SIG-M5 treated with dmso at 0.1 percent for 504 hours (cell line): ENCODE measurements around the gene JPH2.

Experiments used
- DNase-seq: peaks from one replicate; lab custom pipeline; 2025; ENCODE audit not compliant: unreplicated experiment; lab: John Stamatoyannopoulos, UW

JPH2 gene

DNA sequence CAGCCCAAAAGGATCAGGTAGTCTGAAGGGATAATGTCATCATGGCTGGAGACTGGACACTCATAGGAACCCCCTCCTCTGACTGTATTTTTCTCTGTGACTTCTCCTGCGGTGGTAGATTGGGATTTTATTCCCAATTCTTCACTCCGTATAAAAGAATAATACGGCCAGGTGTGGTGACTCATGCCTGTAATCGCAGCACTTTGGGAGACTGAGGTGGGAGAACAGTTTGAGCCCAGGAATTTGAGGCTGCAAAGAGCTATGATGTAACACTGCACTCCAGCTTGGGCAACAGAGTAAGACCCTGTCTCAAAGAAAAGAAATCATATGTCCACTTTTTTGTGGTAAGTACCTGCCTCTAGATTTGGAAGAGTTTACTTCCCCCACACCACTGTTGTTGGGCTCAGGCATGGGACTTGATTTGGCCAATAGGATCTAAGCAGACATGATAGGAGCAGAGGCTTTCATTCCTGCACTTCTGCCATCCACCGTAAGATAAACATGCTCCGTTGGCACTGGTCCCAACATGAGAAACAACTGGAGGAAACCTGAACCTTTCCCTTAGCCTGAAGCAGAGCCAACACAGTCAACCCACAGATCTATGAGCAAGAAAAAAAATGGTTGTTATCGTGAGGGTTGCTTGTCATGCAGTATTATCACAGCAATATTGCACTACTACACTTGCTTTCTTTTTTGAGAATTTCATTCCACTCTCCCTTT lies 82.0 kb downstream of the JPH2 start:
- peak; percentile 12 for DNase-seq

DNA sequence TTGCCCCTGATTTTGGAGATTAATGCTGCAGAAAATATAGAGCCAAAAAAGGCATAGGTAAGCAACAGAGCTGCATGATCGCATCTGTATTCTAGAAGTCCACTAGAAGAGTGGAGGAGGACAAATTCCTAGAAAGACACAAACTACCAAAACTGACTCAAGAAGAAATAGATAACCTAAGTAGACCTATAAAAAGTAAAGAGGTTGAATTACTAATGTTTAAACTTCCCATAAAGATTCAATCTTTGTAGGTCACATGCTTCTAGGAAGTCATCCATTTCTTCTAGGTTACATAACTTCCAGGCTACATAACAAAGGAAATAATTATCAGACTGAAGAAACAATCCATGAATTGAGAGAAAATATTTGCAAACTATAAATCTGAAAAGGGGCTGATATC lies 84.4 kb downstream of the JPH2 start:
- DNase-seq, result no peak

DNA sequence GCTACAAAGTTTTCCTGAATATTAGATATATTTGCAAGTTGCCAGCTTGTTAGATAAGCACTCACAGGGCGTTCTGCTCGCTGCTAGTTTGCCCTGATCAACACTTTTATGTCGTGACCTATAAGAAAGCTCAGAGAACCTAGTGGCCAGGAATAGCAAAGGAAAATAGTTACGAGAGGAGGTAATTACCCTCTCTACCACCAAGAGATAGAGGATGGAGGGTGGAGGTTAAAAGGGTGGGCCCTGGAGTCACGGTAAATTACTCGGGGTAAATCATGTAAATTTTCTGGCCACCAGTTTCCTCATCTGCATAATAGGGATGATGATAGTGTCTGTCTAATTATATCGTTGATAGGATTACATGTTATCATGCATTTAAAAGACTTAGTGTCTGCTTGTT lies 87.2 kb downstream of the JPH2 start:
- DNase-seq, result no peak

DNA sequence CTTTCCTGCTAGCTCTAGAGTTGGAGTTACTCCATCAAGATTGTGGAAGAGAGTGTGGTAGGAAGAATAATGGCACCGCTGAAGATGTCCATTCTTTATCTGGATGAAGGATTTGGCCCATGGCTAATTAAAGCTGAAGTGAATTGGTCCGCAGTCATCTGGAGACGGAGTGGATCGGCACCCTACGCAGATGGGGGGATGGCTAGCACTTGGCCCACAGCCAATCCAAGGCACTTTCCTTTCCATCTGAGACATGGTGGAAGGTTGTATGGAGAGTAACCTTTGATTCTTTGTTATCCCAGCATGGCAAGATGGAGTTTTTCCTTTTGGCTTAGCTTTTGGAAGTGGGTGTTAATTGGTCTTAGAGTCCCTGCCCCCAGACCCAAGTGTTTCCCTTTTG lies 88.3 kb downstream of the JPH2 start:
- DNase-seq, result no peak

DNA sequence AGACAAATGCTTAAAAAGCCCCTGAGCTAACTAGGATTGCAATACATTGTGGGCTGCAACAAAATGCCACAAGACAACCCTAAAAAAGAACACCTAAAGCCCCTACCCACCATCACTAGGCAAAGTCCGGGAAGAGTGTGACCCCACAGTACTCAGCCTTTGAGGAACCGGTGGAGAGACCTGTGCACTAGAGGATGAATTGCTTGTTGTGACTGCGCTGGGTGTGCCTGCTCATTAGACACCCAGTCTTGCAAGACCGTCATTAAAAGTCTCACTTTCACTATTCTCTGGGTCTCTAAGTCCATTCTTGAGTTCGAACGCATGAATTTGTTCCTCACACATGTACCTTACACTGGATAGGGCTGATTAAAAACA lies 88.7 kb downstream of the JPH2 start:
- no peak for DNase-seq

DNA sequence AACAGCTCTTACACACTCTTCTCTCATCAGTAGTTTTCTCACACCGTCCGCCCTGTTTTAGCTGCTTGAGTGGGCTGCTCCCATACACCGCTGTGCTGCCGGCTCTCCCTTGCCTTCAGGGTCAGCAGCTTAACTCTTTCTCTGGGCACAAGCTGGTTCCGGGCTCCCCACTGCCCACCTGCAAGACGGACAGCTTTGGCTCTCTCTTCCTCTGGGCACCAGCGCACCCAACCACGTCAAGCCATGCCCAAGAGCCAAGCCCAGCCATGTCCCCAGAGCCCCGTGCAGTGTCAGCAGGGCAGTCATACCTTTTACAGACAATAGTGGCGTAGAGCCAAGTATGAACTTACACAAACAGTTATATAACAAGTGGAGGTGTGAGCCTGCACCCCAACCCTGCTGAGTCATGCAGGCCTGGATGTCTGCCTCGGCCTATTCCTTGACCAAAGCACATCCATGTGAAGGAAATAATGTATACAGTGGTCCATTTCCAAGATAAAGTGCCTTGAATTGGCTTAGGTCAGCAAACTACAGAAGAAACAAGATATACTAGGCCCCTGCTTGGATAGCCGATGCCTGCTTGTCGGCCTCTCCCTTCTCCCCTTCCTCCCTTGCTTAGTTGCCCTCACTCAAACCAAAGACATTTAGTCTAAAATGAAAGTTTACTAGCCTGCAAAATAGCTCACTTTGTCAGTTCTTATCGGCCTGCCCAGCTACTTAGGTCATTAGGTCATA lies 89.3 kb downstream of the JPH2 start:
- DNase-seq, result no peak

DNA sequence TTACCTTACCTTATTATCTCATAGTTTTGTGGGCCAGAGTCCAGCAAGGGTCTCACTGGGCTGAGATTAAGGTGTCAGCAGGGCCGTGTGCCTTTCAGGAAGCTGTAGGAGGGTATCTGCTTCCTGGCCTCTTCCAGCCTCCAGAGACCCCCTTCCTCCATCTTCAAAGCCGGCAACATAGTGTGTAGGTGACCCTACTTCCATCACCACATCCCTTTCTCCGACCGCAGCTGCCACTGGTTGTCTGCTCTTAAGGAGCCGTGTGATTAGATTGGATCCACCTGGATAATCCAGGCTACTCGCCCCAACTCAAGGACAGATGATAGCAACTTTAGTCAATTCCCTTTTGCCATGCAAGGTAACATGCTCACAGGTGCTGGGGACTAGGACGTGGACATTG lies 91.2 kb downstream of the JPH2 start:
- DNase-seq, result no peak

DNA sequence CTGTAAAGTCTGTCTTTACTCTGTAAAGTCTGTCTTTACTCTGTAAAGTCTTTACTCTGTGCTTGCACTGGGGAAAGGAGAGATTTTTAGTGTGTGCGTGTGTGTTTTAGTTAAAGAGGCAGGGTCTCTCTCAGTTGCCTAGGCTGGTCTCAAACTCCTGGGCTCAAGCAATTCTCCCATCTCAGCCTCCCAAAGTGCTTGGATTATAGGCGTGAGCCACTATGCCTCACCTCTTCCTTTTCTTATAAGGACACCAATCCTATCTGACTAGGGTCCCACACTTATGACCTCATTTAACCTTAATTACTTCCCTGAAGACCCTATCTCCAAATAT lies 93.8 kb downstream of the JPH2 start:
- no peak for DNase-seq

DNA sequence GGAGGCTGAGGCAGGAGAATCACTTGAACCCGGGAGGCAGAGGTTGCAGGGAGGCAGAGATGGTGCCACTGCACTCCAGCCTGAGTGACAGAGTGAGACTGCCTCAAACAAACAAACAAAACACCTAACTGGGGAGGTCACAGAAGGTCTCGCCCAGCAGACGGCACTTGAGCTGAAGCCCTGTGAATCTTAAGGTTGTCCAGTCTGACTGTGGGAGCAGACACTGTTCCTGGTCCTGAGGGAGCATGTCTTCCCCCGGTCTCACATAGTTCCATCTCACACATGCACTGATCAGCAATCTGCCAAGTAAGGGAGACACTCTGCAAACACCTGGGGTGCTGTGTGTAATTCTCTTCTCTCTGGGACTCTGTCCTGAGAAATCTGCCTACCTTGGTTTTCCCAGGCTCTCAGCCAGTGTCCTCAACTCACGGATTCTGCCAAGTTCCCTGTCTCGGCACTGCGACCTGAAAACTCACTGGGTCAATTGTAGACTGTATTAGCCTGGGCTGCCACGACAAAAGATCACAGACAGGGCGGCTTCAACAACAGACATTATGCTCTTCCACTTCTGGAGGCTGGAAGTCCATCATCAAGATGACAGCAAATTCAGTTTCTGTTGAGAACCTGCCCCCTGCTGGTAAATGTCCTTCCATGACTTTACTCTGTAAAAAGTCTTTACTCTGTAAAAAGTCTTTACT lies 94.3 kb downstream of the JPH2 start:
- peak; percentile 61 for DNase-seq

DNA sequence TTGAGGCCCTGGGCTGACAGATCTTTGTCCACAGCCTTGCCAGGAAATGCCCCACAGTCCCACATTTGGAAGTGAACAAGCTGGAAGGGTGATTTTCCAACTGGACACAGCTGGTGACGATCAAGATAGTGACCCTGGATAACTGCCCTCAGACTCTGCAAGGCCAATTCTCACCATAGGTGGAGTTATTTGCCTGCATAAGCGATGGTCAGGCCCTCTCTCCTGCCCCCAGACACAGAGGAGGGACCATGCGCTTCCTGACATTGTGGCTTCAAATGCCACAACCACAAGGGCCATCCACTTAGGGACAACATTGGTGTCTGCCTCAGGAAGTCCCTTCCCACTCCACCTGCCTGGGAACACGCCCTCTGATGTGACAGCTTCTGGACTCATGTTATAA lies 96.0 kb downstream of the JPH2 start:
- no peak for DNase-seq

DNA sequence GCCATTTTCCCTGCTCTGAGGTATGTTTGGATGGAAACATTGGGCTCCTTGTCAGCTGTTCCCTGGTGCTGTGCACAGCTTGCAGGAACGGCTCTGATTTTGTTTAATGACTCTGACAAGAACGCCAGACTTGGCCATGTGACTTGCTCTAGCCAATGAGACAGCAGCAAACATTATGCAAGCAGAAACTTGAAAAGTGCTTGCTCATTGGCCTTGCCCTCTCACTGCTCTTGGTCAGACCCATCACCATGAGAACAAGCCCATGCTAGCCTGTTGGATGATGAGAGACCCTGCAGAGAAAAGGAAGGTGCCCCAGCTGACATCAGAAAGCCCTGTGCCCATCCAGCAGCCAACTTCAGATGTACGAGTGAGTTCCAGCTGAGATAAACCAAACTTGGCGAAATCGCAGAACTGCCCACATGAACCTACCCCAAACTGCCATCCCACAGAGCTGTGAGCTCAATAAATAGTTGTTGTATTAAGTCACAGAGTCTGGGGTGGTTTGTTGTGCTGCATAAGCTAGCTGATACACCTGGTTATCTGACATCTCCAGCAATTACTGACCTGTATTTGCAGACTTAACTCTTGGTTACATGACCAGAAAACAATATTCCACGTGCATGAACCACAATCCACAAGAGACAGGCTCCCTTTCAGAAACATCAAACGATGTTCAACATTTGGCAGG lies 96.9 kb downstream of the JPH2 start:
- peak; percentile 56 for DNase-seq

DNA sequence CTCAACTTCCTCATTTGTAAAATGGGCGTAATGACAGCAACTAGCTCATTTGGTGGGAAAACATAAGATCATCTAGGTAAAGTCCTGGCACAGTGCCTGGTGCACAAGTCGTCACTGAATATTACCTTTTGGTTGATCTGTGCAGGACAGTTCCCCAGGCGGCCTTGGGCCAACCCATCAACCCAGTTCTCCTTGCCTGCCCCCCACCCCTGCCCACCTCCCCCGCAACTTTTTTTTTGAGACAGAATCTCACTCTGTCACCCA lies 99.2 kb downstream of the JPH2 start:
- no peak for DNase-seq

DNA sequence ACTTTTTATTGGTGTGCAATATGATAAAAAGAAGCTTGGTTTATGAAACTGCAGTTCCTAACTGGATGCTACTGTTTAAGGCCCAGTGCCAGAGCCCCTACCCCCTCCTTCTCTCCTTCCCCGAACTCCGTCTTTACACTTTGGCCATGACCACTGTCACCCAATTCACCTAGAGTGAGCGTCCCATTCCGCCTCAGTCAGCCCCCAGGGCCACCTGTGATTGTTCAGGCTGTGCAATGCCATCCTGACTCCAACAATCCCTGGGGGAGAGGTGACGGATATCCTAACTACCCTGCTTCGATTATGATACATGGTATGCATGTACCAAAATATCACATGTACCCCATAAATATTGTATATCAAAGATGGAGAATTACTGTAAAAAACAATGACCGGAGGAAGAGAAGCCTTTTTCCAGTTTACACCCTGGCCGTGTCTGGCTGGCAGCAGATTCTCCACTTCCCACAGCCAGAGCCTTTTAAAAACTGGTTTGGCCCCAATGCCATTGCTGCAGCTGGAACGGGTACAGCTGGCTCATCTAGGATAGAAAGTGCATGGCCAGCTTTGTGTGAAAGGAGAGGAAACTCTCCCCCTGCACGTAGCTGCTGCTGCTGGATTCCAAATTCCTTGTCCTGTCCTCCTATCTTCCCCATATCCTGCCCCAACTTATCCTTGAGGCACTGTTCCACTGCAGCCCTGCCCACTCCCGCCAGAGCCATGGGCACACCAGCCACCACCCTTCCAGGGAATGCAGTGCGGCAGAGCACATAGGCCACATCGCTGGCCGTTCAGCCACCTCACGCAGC lies 99.7 kb downstream of the JPH2 start:
- DNase-seq, result no peak

DNA sequence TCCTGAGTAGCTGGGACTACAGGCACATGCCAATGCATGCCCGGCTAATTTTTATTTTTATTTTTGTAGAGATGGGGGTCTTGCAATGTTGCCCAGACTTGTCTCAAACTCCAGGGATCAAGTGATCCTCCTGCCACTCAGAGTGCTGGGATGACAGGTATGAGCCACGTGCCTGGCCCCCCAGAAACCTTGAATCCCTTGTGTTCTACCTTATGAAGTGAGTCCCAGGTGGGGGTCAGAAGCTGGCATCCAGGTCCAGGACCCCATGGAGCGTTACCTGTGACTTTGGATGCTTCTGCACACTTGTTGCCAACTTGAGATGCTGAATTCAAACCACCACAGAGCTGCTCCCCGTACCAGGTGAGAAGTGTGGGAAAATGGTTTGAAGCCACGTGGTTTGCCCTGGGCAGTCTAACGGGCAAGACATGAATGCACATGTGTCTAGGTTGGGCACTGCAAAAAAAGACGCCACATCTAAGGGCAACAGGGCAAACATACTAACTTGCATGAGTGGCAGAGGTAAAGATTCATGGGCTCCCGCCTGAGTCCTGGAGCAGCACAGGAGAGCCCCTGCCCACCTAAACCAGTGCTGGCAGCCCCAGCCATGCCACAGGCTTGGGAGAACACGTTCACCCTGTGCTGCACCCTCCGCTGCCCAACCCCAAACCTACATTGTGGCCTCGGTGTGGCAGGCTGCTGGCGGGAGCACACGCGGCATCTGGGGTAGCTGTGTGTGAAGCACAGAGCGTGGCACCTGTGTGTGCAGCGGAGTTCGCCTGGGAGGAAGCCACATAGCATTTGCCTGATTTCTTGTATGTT lies 101.2 kb downstream of the JPH2 start:
- DNase-seq, result no peak

DNA sequence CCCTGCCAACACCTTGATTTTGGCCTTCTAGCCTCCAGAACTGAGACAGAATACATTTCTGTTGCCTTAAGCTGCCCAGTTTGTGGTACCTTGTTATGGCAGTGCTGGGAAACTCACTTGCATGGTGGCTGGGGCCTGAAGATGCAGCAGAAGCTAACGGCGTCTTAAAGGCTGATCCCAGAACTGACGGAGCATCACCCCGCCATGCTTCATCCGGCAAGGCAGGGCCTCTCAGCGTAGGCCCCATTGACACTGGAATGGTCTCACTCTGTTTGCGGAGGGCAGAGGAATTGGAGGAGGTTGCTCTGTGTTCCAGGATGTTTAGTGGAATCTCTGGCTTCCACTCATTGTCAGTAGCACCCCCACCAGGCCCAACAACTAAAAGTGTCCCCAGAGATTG lies 102.1 kb downstream of the JPH2 start:
- DNase-seq, result no peak

DNA sequence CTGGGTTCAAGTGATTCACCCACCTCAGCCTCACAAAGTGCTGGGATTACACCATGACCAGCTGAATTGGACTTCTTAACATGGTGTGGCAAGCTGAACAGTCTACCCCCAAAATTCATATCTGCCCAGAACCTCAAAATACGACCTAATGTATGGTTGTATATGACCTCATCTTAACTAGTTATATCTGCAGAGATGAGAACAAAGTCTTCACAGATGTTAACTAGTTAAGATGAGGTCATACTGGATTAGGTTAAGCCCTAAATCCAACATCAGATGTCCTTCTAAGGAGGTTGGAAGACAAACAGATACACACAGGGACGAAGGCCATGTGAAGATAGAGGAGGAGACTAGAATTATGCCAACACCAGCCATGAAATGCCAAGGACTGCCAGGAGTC lies 102.5 kb downstream of the JPH2 start:
- no peak for DNase-seq

DNA sequence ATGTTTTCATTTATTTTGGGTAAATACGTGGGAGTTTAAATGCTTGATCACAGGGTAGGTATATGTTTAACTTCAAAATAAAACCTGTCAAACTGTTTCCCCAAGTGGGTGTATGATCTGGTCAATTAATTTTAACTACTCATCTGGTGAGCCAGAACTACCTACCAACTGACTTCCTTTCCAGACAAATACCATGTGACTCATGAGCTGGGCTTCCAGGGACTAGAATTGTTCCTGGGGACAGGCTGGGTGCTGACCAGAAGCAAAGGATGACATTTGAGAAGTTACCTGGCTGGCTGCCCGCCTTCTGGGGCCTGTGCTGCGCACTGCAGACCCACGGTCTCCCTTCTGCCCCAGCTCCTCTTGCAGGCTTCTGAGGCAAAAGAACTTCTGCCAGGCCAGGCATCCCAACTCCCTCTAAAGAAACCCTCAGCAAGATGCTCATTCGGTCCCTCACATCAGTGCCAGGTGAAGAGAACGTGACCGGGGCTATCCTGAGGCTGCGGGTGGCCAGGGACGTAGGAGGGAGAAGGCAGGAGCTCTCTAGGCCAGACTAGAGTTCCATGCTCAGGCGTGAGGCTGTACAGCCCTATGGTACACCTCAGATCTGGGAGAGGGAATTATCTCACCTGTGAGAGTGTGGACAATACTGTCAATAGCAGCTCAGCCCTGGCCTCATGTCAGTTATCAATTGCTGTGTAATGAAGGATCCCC lies 103.6 kb downstream of the JPH2 start:
- DNase-seq, result no peak

DNA sequence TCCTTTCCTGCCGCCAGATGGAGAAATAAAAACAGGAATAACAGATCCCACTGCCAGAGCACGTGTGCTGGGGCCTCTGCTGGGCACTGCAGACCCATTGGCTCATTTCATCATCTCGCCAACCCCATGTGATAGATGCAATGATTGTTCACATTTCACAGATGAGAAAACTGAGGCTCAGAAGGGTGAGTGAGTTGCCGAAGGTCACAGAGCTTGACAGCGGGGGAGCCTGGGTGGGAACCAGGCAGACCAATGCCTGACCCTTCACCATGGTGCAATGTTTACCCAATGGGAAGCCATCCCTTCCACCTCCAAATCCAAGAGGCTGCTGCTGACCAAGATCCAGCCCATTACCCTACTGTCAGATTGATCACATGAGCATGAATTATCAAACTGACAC lies 105.1 kb downstream of the JPH2 start:
- no peak for DNase-seq

DNA sequence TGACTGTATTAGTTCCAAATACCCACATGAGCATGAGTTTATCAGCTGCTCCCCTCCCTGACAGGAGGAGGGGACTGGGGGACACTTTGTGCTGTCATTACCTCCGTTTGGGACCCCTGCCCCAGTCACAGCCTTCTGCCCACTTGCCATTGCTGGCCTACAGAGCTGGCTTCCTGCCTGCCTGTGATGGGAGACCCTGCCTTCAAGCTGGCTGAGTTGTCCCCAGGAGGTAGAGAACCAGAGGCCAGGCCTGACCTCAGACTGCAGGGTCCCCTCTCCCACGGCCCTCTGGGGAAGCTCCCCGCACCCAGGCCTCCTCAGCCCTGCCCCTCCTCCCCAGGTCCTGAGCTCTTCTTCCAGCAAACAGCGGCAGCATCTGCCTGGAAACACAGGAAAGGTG lies 105.5 kb downstream of the JPH2 start:
- no peak for DNase-seq
